K562 (cell line): ENCODE data around the gene TCF25. TPM values are rescaled to one million over a fixed set of nuclear protein-coding genes. Genes with fewer than 3 reads are reported as not detected.

ENCODE experiments used
- ATAC-seq: fragments of 200-7000 bp; cut with Tn5 transposase; 3 replicates; pipeline ENCODE4 v1.9.1; 2020; ENCODE audit warnings: moderate library complexity
- BruUV-seq: library from RNA; stranded (reverse); fragments of 400-500 nt; replicated peaks from 2 replicates; lab custom pipeline; 2021; lab: Mats Ljungman, UMichigan
- CTCF ChIA-PET: fragments of 300-600 bp; formaldehyde crosslinking; extraction: SDS; loops from one replicate; lab custom pipeline; 2021; ENCODE audit warnings: low intra/inter-chr PET ratio; lab: Yijun Ruan, JAX
- POLR2A ChIA-PET: fragments of 300-600, 350-650 bp; sonication (Branson Sonifier 250); formaldehyde crosslinking; extraction: SDS; loops from one replicate; lab custom pipeline; 2021; ENCODE audit warnings: antibody characterized with exemption, inconsistent platforms; lab: Yijun Ruan, JAX
- DNase-seq, 4 experiments: peaks; one replicate each; pipeline versions ENCODE4 v3.0.0 to v3.0.0-alpha.2; 2011 to 2018; ENCODE audit warnings: low spot score in 3 of 4, mixed read lengths in 3 of 4; ENCODE audit errors: extremely low read depth in 1 of 4
- FAIRE-seq: peaks from 2 replicates; lab custom pipeline; 2011; peaks lifted over from hg19 to GRCh38; lab: Jason Lieb, UNC
- H2AFZ ChIP-seq: 2 replicates; pipeline ENCODE4 v1.6.0; 2011; ENCODE audit warnings: low read depth, low read length, control low read depth, inconsistent platforms
- H3K27ac ChIP-seq: fragments of 200-600 bp; 3 replicates; pipeline ENCODE4 v1.8.0; 2011; ENCODE audit warnings: low read depth, mild to moderate bottlenecking, control low read depth, inconsistent platforms, low read length, moderate library complexity, mixed read lengths; ENCODE audit errors: extremely low read depth
- H3K27me3 ChIP-seq, 2 experiments: fragments of 300-600 bp in 1 of 2; 2 replicates in 1 of 2; 3 replicates in 1 of 2; pipeline versions ENCODE4 v1.6.0 to v1.8.0; 2011; ENCODE audit warnings: inconsistent platforms in 2 of 2, low read length in 2 of 2, mild to moderate bottlenecking in 1 of 2, mixed read lengths in 1 of 2, moderate library complexity in 1 of 2; ENCODE audit not compliant: control insufficient read depth in 2 of 2, insufficient read depth in 2 of 2
- H3K36me3 ChIP-seq: fragments of 300-600 bp; 3 replicates; pipeline ENCODE4 v1.8.0; 2011; ENCODE audit warnings: mild to moderate bottlenecking, low read length, inconsistent platforms; ENCODE audit not compliant: control insufficient read depth, insufficient read depth
- H3K4me1 ChIP-seq, 2 experiments: fragments of 200-600 bp in 1 of 2; replicated peaks in 1 of 2; 2 replicates in 1 of 2; 3 replicates in 1 of 2; pipeline versions ENCODE4 v1.5.1 to v1.8.0; 2011; ENCODE audit warnings: inconsistent platforms in 2 of 2, low read length in 2 of 2, mild to moderate bottlenecking in 1 of 2, mixed read lengths in 1 of 2, moderate library complexity in 1 of 2; ENCODE audit not compliant: control insufficient read depth in 2 of 2, insufficient read depth in 2 of 2
- H3K4me2 ChIP-seq: 2 replicates; pipeline ENCODE4 v1.6.1; 2011; ENCODE audit warnings: low read length, control low read depth, inconsistent platforms, mixed read lengths; ENCODE audit not compliant: insufficient read depth
- H3K4me3 ChIP-seq: fragments of 200-600 bp; sonication (generic), shearing (Covaris generic); 2 replicates; pipeline ENCODE4 v1.5.1; 2016; ENCODE audit warnings: control low read depth, inconsistent platforms
- H3K79me2 ChIP-seq: fragments of 200-600 bp; 3 replicates; pipeline ENCODE4 v1.8.0; 2011; ENCODE audit warnings: low read length, inconsistent platforms; ENCODE audit not compliant: control insufficient read depth, insufficient read depth
- H3K9ac ChIP-seq, 2 experiments: 2 replicates each; pipeline versions ENCODE4 v1.6.0 to v1.6.1; 2011; ENCODE audit warnings: low read depth in 2 of 2, low read length in 2 of 2, control low read depth in 1 of 2, inconsistent platforms in 1 of 2, mild to moderate bottlenecking in 1 of 2, mixed read lengths in 1 of 2; ENCODE audit not compliant: insufficient read depth in 1 of 2
- H3K9me1 ChIP-seq: one replicate; pipeline ENCODE4 v1.6.0; 2011; ENCODE audit warnings: inconsistent platforms, mild to moderate bottlenecking, low read length, moderate library complexity; ENCODE audit not compliant: control insufficient read depth, insufficient read depth
- H3K9me3 ChIP-seq: replicated peaks from 2 replicates; pipeline ENCODE4 v1.5.1; 2011; ENCODE audit warnings: low read depth, low read length, inconsistent platforms; ENCODE audit not compliant: control insufficient read depth, insufficient read depth
- H4K20me1 ChIP-seq: replicated peaks from 2 replicates; pipeline ENCODE4 v1.6.1; 2011; ENCODE audit warnings: low read length, inconsistent platforms, mixed read lengths; ENCODE audit not compliant: control insufficient read depth, insufficient read depth
- EP300 ChIP-seq: IDR thresholded peaks from 2 replicates; pipeline ENCODE4 v1.6.1; 2012; ENCODE audit warnings: low read length, improper control_type of control experiment
- TRIM25 ChIP-seq: fragments of 450-650 bp; IDR thresholded peaks from 2 replicates; pipeline ENCODE4 v1.7.0; 2016; ENCODE audit warnings: borderline replicate concordance
- WGBS: fragments of 100-300 bp; shearing (Covaris generic); methylation state at CpG from one replicate; pipeline ENCODE4 v1.1.6; 2016; ENCODE audit warnings: low coverage, mixed read lengths; ENCODE audit not compliant: insufficient coverage; ENCODE audit errors: missing lambda C conversion rate; 5-methylcytosine and 5-hydroxymethylcytosine counted together
- in situ Hi-C: fragments of 300-500 bp; cut with MboI; formaldehyde crosslinking; loops from 4 replicates; pipeline ENCODE4 v1.15.0; 2018; ENCODE audit warnings: inconsistent platforms, mixed read lengths
- intact Hi-C: fragments of 100-400 bp; cut with micrococcal nuclease; formaldehyde crosslinking; loops from 2 replicates; pipeline ENCODE4 v1.14.2; 2022
- polyA plus RNA-seq, 8 experiments: library from polyadenylated mRNA; depleted of rRNA in 4 of 8; stranded (reverse) in 5 of 8; unstranded in 3 of 8; fragments of >200 nt; fragmentation: Nextera tagmentation in 2 of 8; fragmentation: Illumina TruSeq in 1 of 8; extraction: Ambion mirVana in 2 of 8; extraction: Trizol in 1 of 8; gene quantifications; 2 replicates each; pipeline versions ENCODE4 v1.2.1 to v1.2.3, GENCODE V29; 2011 to 2014; ENCODE audit warnings: inconsistent platforms in 1 of 8, missing spikeins in 1 of 8
- total RNA-seq, 7 experiments: library from RNA; depleted of rRNA in 6 of 7; stranded (reverse); fragments of >200 nt in 6 of 7; fragmentation: Illumina TruSeq in 2 of 7; extraction: Trizol in 2 of 7; gene quantifications; 2 replicates each; pipeline versions ENCODE4 v1.2.1 to v1.2.3, GENCODE V29; 2011 to 2021; ENCODE audit warnings: low replicate concordance in 1 of 7
- TF ChIP-seq, protein P1 (sequence below): fragments of 450-650 bp; formaldehyde crosslinking; IDR thresholded peaks from 2 replicates; pipeline ENCODE4 v1.4.0; 2020; ENCODE audit warnings: mild to moderate bottlenecking, moderate library complexity

TCF25 gene
- total and polyA plus RNA-seq, 9 of the 15 experiments (the other 6 are each of a cell fraction or from before 2014, with no cell fraction given), result 9.0 to 154 (median 83.8) TPM

DNA sequence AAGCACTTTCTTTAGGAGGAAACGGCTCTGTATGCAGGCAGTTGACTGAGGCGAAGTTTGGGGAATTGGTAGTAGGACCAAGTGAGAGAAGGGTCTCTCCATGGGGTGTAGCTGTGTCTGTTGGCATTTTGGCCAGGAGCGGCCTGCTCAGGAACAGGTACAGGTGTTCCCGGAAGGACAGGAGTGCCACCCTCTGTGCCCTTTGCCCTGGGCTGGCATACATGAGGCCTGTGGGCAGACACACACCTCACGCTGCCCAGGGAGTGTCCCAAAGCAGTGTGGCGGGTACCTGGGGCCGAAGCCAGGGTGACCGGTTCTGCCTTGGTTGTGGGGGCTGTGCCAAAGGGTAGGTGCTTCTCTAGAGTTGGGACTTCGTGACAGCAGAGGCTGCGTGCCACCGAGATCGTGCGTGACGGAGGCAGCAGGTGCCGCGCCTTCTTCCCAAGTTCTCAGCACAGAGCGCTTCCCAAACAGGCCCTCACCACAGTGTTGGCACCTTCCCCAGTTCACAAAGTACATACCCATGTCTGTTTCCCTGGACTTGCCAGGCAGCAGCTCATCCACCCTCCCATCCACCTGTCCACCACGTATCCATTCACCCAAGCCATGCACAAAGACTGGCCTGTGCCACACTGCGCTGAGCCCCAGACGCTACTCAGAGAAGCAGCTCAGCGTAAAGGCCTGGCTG lies 19.9 kb upstream of the TCF25 start:
- no peak for FAIRE-seq
- Histone ChIP-seq H3K4me1 (peaks cover 0 to 30% of the 10 kb centered on the region in 2 experiments; a peak in 2 of 5 replicates), H3K9me1 (no peaks in the 10 kb centered on the region), H3K36me3 (no peaks in the 10 kb centered on the region), H3K4me3 (no peak overlapping the region), H3K27me3 (no peaks in the 10 kb centered on the region), H3K79me2 (no peaks in the 10 kb centered on the region), H3K9ac (no peak overlapping the region), H3K4me2 (no peak overlapping the region), H4K20me1 (no peaks in the 10 kb centered on the region), H2AFZ (no peak overlapping the region)
- no peak for DNase-seq
- no TSS peak for BruUV-seq
- intact Hi-C loops, result no loop called here
- POLR2A ChIA-PET, result interaction anchor here (0.5 to 0.6 kb wide), 2 partner anchors 9 to 196 kb away, joined by 3 read pairs; no protein-coding TSS in a partner anchor
- ATAC-seq, result no peak
- TF ChIP-seq TRIM25, result no peak
- TF ChIP-seq, protein P1, sequence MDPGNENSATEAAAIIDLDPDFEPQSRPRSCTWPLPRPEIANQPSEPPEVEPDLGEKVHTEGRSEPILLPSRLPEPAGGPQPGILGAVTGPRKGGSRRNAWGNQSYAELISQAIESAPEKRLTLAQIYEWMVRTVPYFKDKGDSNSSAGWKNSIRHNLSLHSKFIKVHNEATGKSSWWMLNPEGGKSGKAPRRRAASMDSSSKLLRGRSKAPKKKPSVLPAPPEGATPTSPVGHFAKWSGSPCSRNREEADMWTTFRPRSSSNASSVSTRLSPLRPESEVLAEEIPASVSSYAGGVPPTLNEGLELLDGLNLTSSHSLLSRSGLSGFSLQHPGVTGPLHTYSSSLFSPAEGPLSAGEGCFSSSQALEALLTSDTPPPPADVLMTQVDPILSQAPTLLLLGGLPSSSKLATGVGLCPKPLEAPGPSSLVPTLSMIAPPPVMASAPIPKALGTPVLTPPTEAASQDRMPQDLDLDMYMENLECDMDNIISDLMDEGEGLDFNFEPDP, result no peak
- TF ChIP-seq EP300, result no peak
- TF ChIP-seq, all 486 proteins: peak for 0
- no peak overlapping the region for H3K27ac ChIP-seq
- 66% methylated on average over 21 of the region's 21 CpGs for WGBS
- no peaks in the 10 kb centered on the region for H3K9me3 ChIP-seq
- CTCF ChIA-PET, result no interaction called here
- in situ Hi-C loops, result no loop called here
